Measurements from ENCODE around the gene DNAH6.
"Not testable (repeated sequence)": the region's sequence is repeated elsewhere in the genome, so short reads cannot be mapped to it uniquely, and the experiment has no call there.

Gene DNAH6

GRCh38 chr2:84515788-84516187 lies 510 bp upstream of the DNAH6 start:
- DNase-seq: no peak

- DNase-seq: no peak
Observed at GRCh38 chr2:84519332-84519957, 3.1 kb downstream of the DNAH6 start.

- no peak for DNase-seq
Observed at GRCh38 chr2:84526562-84526961, 10.3 kb downstream of the DNAH6 start.

- no peak for DNase-seq
Observed at GRCh38 chr2:84527137-84528129, 11.1 kb downstream of the DNAH6 start.

GRCh38 chr2:84532291-84532690 lies 16.0 kb downstream of the DNAH6 start:
- no peak for DNase-seq

- no peak for DNase-seq
Observed at GRCh38 chr2:84534225-84534624, 17.9 kb downstream of the DNAH6 start.

- DNase-seq: no peak
Observed at GRCh38 chr2:84537251-84537650, 21.0 kb downstream of the DNAH6 start.

GRCh38 chr2:84539729-84540128 lies 23.4 kb downstream of the DNAH6 start:
- DNase-seq: no peak

- no peak for DNase-seq
Observed at GRCh38 chr2:84545005-84545404, 28.7 kb downstream of the DNAH6 start.

GRCh38 chr2:84546551-84546950 lies 30.3 kb downstream of the DNAH6 start:
- DNase-seq: no peak

GRCh38 chr2:84548303-84548702 lies 32.0 kb downstream of the DNAH6 start:
- no peak for DNase-seq

GRCh38 chr2:84550916-84551315 lies 34.6 kb downstream of the DNAH6 start:
- DNase-seq: no peak

- DNase-seq: not testable (repeated sequence)
Observed at GRCh38 chr2:84551526-84551925, 35.2 kb downstream of the DNAH6 start.

GRCh38 chr2:84556190-84556589 lies 39.9 kb downstream of the DNAH6 start:
- no peak for DNase-seq

- no peak for DNase-seq
Observed at GRCh38 chr2:84559838-84560237, 43.5 kb downstream of the DNAH6 start.

GRCh38 chr2:84579661-84580060 lies 63.4 kb downstream of the DNAH6 start:
- DNase-seq: no peak

GRCh38 chr2:84603911-84604310 lies 87.6 kb downstream of the DNAH6 start:
- no peak for DNase-seq

GRCh38 chr2:84613082-84613481 lies 96.8 kb downstream of the DNAH6 start:
- no peak for DNase-seq

GRCh38 chr2:84619794-84620371 lies 103.6 kb downstream of the DNAH6 start:
- no peak for DNase-seq

GRCh38 chr2:84628486-84628885 lies 112.2 kb downstream of the DNAH6 start:
- DNase-seq: no peak

- no peak for DNase-seq
Observed at GRCh38 chr2:84629550-84629949, 113.3 kb downstream of the DNAH6 start.

GRCh38 chr2:84631047-84631446 lies 114.7 kb downstream of the DNAH6 start:
- DNase-seq: peak; percentile 30

- DNase-seq: no peak
Observed at GRCh38 chr2:84631985-84632384, 115.7 kb downstream of the DNAH6 start.
